GM19240 (cell line): ENCODE measurements around the gene LIX1.

Source experiments
- DNase-seq: peaks from one replicate; pipeline ENCODE4 v3.0.0; 2011; ENCODE audit warnings: low spot score; ENCODE audit not compliant: insufficient read length

Gene LIX1

GRCh38 chr5:97075649-97076048 lies 66.8 kb downstream of the LIX1 start:
- no peak for DNase-seq

- no peak for DNase-seq
These were observed 67.4 kb downstream of the LIX1 start for GRCh38 chr5:97074859-97075489.

DNA sequence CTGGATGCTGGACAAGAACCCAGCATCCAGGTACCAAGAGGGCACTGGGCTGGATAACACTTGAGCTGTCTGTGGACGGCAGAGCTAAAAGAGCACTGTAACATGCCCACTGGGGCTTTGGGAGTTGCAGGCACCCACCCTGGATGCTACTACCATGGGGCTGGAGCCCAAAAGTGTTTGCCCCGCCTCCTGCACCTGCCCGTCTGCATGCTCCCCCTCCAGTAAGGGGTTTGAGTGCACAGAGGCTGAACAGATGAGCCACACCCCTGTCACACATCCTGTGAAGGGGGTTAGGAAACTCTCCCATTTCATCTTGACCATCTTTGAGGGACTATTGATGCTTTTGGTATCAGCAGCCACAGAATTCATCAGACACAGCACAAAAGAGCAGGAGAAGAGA lies 69.0 kb downstream of the LIX1 start:
- no peak for DNase-seq

DNA sequence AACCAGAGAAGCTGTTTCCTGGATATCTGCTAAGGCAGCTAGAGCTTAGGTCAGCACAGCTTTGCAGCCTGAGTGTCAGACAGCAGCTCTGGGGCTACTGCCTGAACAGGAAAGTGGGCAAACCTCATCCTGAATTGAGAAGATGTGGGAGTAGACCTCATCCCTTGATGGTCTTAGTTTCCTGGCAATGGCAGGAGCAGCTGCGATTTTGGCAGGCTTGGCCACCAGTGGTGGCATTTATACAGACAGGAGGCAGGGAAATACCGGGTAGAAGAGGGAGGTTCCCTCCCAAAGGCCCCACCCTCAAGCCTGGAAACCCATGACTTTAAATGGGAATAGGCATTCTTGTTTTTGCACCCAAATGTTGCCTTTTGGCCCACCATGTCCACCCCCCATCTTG lies 69.7 kb downstream of the LIX1 start:
- no peak for DNase-seq

- DNase-seq: no peak
These were observed 70.4 kb downstream of the LIX1 start for GRCh38 chr5:97071993-97072392.

GRCh38 chr5:97071101-97071500 lies 71.3 kb downstream of the LIX1 start:
- DNase-seq: no peak

DNA sequence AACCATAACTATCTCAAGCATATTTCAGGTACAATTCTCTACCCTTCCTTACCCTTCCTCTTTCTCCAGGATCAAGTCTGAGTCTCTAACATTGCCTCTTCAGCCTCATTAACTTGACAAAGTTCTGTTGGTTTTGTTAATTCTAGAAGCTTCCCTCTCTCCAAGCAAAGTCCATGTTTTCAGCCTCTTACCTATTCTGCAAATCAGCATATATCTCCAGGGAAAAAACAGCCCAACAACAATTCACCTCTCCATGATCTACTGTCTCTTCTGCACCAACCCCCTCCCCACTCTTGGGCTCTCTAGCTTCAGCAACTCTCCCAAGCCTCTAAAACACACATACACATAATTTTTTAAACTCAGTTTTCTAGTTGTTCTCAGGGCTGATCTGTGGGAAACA lies 72.2 kb downstream of the LIX1 start:
- no peak for DNase-seq

DNA sequence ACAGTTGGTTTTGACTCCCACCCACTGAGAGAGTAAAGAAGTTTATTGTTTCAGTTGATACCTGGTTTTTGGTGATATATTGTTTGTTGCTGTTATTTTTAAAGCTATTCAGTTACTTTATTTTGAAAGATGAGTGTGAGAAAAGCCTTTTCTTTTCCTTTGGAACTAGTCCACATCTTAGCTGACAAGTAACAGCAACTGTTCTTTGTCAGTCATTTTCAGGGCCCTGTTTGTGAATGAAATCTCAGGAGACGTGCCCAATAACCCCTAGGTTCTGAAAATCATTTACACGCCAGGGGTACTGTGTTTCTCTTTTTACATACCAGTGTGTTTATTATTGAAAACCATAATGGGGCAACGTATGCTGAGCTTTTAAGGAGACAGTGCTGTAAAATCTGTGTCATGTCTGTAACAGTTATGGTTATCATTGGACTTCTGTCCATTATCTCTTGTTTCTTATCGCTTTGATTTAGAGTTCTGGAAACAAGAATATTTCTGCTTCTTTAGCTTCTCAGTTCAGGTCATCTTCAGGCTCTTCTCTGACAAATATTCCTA lies 75.0 kb downstream of the LIX1 start:
- no peak for DNase-seq

DNA sequence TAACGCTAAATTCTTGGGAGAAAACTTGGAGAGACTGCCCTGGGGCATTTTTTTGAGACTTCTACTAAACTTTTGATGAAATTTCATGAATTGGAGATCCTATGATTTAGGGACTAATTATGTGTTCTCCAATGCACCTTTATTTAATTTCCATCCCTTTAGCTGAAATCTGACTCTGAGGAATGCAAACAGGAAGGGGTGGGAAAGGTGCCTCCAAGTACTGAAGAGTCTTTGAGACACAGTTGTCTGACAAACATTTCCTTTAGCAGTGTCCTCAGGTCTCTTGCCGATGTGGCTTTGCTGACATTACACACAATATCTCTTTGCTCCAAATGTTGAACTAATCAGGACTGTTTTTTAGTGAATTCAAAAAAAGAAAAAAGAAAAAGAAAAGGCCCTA lies 76.9 kb downstream of the LIX1 start:
- no peak for DNase-seq

DNA sequence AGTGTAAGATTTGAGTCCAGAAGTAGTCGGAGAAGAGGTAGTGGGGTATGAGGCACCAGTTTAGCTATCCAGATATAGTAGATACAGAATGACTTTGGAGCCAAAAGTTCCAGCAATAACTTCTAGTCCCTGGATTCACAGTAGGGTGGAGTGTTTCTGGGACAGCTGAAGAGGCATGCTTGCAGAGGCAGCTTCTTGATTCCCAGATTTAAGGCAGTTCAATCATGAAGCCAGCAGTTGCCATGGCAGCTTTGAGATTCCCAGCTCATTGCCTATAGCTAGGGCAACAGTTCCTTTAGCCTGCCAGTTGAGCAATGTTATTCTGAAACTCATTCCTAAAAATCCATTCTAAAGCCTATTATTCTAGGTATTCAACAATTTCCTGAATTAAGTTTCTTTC lies 79.2 kb downstream of the LIX1 start:
- no peak for DNase-seq

- DNase-seq: no peak
These were observed 80.4 kb downstream of the LIX1 start for GRCh38 chr5:97062046-97062445.

DNA sequence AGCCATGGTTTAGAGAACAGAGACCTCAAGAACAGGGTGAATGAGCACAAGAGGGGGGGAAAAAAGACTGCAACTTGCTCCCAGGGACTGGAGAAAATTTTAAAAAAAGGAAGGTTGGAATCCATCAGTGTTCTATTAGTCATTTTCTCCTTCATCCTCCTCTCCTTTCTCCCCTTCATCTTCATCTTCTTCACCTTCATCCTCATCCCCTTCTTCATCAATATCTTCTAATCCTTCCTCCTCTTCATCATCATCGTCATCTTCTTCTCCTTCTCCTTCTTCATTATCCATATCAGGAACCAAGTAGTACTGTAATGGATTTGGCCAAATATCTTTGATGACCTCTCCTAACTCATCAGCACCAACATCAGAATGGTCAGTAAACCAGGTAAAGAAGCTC lies 86.1 kb downstream of the LIX1 start:
- DNase-seq: no peak

GRCh38 chr5:97049175-97049574 lies 93.2 kb downstream of the LIX1 start:
- DNase-seq: no peak

DNA sequence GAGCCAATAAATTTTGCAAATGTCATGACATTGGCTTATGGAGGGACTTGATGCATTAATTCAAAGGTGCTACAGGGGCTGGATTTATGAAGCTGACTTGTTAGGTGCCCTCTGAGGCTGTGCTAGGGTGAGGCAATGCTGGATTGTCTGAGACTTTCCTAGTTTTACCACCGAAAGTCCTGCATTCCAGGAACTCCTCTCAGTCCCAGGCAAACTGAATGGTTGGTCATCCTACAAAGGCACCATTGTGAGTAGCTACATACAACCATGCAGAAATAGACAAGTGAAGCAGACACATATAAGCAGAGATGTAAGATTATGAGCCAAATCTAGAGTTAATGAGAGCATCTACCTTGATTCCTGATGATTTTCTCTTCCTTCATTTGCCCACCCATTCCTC lies 95.3 kb downstream of the LIX1 start:
- DNase-seq: no peak

GRCh38 chr5:97046270-97046982 lies 96.0 kb downstream of the LIX1 start:
- DNase-seq: no peak

DNA sequence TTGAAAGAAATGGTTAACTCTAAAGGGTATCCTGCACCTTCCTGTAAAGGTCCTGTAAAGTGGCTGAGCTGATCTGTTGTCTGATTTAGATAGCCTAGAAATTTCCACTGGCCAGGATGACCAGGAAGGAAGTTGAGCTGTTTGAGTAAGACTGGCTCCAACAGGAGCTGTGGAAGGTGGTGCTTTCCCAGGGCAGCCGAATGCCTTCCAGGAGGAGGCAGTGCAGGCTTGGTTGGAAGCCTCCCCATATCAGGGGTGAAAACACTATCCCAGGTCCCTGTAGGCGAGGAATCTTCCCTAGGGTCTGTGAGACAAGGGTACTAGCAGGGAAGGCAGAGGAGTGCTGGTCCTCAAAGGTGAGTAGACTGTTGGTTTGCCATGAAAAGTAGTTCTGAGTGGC lies 98.4 kb downstream of the LIX1 start:
- no peak for DNase-seq

DNA sequence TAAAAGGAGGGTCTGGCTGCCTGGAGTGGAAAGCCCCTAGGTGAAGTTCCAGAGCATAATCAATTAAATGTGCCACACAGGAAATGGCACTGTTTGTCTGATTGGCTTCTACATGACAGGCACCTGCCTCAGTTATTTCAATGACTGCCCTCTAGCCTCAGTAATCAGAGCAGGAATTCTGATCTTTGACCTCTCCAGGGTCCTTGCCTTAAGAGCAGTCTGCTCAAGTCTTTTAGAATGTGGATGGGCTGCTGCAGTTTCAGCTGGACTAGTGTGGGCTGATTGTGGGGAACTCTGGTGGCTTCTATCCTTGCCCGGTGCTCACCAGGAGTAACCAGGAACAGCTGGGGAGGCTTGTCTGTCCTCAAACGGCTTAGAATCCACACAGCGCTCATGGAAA lies 98.9 kb downstream of the LIX1 start:
- no peak for DNase-seq

GRCh38 chr5:97042996-97043395 lies 99.4 kb downstream of the LIX1 start:
- DNase-seq: no peak
